H1 (cell line): ENCODE data around the gene RAD18. TPM values are rescaled to one million over a fixed set of nuclear protein-coding genes. Genes with fewer than 3 reads are reported as not detected.

Experiments
- CEBPB ChIP-seq: IDR thresholded peaks from 2 replicates; pipeline ENCODE4 v1.6.1; 2012; ENCODE audit warnings: low read depth, low read length
- CHD1 ChIP-seq: IDR thresholded peaks from 2 replicates; pipeline ENCODE4 v1.6.1; 2012; ENCODE audit warnings: low read depth, low read length, improper control_type of control experiment
- CHD7 ChIP-seq: fragments of 300-600 bp; sonication (generic); IDR thresholded peaks from 2 replicates; pipeline ENCODE4 v1.7.1; 2012; ENCODE audit warnings: low read length, moderate library complexity, mild to moderate bottlenecking, inconsistent platforms; ENCODE audit not compliant: insufficient replicate concordance
- GTF2F1 ChIP-seq: IDR thresholded peaks from 2 replicates; pipeline ENCODE4 v1.6.1; 2012; ENCODE audit warnings: low read depth, low read length, improper control_type of control experiment, borderline replicate concordance
- HDAC2 ChIP-seq, 2 experiments: fragments of 300-600 bp in 1 of 2; sonication (generic) in 1 of 2; IDR thresholded peaks; 2 replicates each; pipeline ENCODE4 v1.6.1; 2011 to 2012; ENCODE audit warnings: low read depth in 2 of 2, low read length in 2 of 2, mild to moderate bottlenecking in 2 of 2, moderate library complexity in 2 of 2, borderline replicate concordance in 1 of 2, inconsistent platforms in 1 of 2
- KDM1A ChIP-seq: fragments of 200-600, 300-600 bp; sonication (generic); IDR thresholded peaks from 2 replicates; pipeline ENCODE4 v1.7.1; 2016; ENCODE audit warnings: mild to moderate bottlenecking, low read length, borderline replicate concordance
- KDM4A ChIP-seq: IDR thresholded peaks from one replicate; pipeline ENCODE4 v1.7.1; 2012; ENCODE audit warnings: low read depth, mild to moderate bottlenecking, moderate library complexity, low read length, inconsistent platforms; ENCODE audit not compliant: severe bottlenecking
- POLR2AphosphoS5 ChIP-seq: IDR thresholded peaks from 2 replicates; pipeline ENCODE4 v1.6.1; 2011; ENCODE audit warnings: low read depth, low read length
- RBBP5 ChIP-seq: IDR thresholded peaks from 2 replicates; pipeline ENCODE4 v1.7.1; 2012; ENCODE audit warnings: low read depth, mild to moderate bottlenecking, inconsistent platforms, low read length, moderate library complexity, borderline replicate concordance
- SIN3A ChIP-seq, 2 experiments: IDR thresholded peaks in 1 of 2; conservative IDR thresholded peaks in 1 of 2; 2 replicates each; pipeline ENCODE4 v1.6.1; 2011 to 2012; ENCODE audit warnings: low read length in 2 of 2, improper control_type of control experiment in 1 of 2, low read depth in 1 of 2, mild to moderate bottlenecking in 1 of 2
- polyA plus RNA-seq, 7 experiments: library from polyadenylated mRNA; depleted of rRNA in 3 of 7; stranded (reverse) in 5 of 7; unstranded in 2 of 7; fragments of >200 nt in 5 of 7; fragments of 200-250 nt in 2 of 7; gene quantifications; 1 replicate in 5 of 7; 2 replicates in 1 of 7; 4 replicates in 1 of 7; pipeline versions ENCODE4 v1.2.1 to v1.2.3, GENCODE V29; 2011 to 2013; ENCODE audit warnings: missing spikeins in 2 of 7, mixed read lengths in 2 of 7
- total RNA-seq: library from RNA; stranded (reverse); fragmentation: NEBNext Ultra II Directional; extraction: Animal tissue kit (Norgen Biotek cat#: 25700); gene quantifications from 2 replicates; pipeline ENCODE4 v1.2.1, GENCODE V29; 2021

Gene RAD18
- total and polyA plus RNA-seq, 2 of the 8 experiments (the other 6 are each of a cell fraction or from before 2014, with no cell fraction given), result 13.0 to 23.2 TPM

- TF ChIP-seq CHD7, result no peak
- TF ChIP-seq GTF2F1, result no peak
- no peak for TF ChIP-seq SIN3A (conservative IDR thresholded peaks at IDR 0.05 in 1 of 2, IDR thresholded peaks at IDR 0.05 in 1 of 2; ENCODE audit: low read depth in 1 of 2, low read length in 2 of 2)
- no peak for TF ChIP-seq POLR2AphosphoS5
- TF ChIP-seq KDM4A, result no peak
- no peak for TF ChIP-seq RBBP5
- TF ChIP-seq CEBPB, result no peak
- TF ChIP-seq CHD1, result no peak
- TF ChIP-seq KDM1A, result no peak
- TF ChIP-seq HDAC2 (IDR thresholded peaks at IDR 0.05; ENCODE audit: borderline replicate concordance in 1 of 2, low read depth in 2 of 2, low read length in 2 of 2), result no peak
These were observed 30.1 kb upstream of the RAD18 start (continued) for GRCh38 chr3:8993331-8993730.
